HuH-7.5 (cell line): ENCODE results near the gene LOC128125822.
"Not testable (repeated sequence)": the region's sequence is repeated elsewhere in the genome, so short reads cannot be mapped to it uniquely, and the experiment has no call there.

Source experiments
- DNase-seq: peaks from one replicate; pipeline ENCODE4 v3.0.0; 2011; ENCODE audit warnings: low spot score

The LOC128125822 gene

DNA sequence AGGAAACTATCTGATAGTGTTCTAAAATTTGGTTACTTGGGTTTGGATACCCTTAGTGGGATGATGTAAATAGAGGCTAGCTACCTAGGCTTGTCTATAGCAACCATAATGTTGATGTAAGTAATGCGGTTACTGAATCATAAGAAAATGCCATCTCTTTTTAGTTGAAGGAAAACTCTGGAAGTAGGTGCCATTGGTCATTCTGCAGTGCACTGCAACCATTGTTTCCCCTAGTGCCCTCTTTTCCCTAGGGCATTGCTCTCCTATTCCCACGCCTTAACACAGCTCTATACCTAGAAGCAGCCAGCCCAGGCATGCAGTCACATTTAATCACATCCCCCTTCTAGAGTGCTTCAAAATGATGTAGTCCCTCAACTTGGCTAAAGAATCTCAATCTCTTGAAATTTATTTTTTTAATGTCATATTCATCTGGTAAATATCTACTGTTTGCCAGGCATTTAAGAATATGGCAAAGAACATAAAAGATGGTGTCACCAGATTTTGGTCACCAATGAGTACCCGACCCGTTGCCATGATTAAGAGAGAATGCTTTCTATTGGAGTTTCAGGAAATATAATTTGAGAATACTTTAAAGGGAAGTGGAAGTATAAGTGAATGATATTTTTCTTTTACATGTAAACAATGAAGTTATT lies 10.4 kb downstream of the LOC128125822 start:
- no peak for DNase-seq

DNA sequence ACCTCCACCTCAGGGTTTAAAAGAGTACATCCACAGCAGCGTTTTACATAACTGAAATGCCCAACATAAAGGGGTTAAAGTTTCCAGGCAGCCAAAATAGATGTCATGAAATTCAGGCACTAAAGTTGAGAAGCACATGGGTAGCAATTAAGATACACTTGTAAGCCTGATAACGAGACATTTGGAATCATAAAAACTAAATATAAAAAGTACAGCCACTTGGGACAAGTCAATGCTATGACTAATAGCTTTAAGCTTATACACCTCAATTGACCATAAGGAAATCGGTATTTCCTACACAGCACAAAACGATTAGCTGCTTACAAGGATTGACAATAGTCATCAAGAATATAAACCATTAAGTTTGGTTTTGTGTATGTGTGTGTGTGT lies 11.8 kb downstream of the LOC128125822 start:
- no peak for DNase-seq

DNA sequence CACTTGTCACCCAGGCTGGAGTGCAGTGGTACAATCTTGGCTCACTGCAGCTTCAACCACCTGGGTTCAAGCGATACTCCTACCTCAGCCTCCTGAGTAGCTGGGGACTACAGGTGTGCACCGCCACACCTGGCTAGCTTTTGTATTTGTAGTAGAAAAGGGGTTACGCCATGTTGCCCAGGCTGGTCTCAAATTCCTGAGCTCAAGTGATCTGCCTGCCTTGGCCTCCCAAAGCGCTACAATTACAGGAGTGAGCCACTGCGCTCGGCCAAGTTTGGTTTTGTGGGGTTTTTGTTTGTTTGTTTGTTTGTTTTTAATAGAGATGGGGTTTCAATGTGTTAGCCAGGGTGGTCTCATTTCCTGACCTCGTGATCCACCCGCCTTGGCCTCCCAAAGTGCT lies 12.3 kb downstream of the LOC128125822 start:
- DNase-seq: no peak

DNA sequence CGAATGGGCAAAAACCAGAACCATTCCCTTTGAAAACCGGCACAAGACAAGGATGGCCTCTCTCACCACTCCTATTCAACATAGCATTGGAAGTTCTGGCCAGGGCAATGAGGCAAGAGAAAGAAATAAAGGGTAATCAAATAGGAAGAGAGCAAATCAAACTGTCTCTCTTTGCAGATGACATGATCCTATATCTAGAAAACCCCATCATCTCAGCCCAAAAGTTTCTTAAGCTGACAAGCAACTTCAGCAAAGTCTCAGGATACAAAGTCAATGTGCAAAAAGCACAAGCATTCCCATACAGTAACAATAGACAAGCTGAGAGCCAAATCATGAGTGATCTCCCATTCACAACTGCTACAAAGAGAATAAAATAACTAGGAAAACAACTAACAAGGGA lies 13.4 kb downstream of the LOC128125822 start:
- DNase-seq: not testable (repeated sequence)

DNA sequence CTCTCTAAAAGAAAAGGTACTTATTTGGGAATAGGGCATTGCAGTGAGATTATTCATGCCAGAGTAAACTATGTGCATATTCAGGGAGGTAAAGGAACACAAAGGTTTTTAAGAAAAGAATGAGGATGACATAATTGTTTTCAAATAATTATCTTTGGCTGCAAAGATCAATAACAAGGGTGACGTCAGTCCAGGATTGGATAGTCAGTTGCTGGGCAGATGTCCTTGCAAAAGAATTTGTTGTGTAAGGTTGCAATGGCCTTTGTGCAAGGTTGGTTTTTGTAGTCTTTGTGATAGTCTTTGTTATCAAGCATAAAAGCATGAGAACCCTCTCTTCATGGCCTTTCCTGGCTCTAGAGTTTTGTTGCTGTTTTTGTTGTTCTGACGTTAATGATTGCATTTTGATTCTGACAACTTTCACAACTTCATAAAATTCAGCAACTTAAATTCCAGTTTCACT lies 17.7 kb downstream of the LOC128125822 start:
- no peak for DNase-seq

DNA sequence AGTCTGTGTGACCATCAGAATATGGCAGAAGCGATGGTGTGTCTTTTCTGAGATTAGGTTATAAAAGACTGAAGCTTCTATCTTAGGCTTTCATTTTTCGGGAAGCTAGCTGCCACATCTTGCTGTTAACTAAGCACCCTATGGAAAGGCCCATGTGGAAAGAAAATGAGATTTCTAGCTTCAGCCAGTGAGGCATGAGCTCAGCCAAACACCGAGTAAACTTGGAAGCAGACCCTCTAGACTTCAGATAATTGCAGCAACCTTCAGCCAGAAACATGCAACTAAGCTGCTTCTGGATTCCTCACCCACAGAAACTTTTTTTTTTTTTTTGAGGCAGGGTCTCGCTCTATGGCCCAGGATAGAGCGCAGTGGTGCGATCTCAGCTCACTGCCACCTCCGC lies 20.6 kb downstream of the LOC128125822 start:
- DNase-seq: no peak

DNA sequence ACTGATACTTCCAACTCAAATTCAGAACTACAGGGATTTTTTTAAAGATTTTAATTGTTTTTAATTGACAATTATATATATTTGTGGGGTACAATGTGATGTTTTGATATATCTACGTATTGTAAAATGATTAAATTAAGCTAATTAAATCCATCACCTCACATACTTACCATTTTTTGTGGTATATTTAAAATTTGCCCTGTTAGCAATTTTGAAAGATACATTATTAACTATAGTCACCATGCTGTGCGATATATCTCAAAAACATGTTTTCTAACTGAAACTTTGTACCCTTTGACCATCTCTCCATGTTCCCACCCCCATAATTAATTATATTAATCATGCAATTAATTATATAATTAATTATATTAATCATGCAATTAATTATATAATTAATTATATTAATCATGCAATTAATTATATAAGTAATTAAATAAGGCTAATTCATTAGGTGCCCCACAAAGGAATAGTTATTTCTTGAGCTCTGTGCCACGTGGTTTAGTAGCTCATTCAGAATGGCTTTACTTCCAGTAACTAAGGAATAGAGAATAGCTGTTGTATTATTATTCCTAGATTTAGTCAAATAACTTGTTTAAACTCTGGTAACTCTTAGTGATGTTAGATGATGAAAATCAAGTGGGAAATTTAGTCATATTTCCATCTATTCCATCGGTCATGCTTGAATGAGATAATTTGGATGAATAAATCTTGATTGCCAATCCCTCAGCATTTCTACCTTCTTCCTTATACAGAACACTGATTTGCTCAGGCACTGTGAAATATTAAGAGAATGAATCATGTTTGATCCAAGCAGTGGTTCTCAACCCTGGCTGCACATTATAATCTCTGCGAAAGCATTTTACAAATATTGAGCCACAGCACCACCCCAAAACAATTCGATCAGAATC lies 25.1 kb downstream of the LOC128125822 start:
- no peak for DNase-seq

DNA sequence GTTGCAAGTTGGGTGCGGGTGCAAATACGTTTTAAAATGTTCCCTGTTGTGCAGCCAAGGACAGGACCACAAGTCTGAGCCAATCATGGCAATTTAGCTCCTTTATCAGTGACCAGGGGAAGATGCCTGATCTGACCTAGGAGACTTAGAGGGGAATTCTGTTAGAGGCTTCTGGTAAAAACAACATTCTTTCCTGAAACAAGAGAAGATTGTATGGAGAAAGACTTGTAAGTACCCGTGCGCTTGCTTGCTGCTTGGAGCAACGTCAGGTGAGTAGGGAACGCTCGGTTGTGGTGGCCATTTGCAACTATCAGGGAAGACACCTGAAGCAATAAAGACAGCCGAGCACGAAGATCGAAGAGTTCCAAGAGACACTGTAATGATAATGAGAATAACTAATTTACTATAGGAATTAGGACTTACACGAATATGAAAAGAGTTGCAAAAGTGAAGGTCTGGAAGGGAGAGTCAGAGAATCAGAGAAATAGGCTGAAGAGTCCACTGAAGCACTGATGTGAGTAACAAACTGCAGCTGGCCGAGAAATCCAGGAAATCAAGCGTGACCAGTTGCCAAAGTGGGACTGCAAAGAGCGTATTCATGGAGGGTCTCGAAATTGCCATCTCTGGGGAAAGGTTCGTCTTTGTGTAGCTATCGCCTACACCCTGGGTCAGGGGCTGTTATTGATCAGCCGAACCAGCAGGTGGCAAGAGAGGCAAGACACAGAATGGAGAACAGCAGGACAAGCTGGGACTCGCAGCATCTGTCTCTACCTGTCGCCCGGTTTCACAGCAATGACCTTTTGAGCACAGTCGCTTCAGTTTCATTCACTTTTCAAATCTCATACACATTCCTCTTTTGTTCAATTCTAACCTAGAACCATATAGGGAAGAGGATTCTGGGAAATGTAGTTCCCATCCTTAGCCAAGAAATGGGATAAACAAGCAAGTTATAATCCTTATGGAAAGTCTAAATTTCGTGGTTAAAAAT lies 26.1 kb downstream of the LOC128125822 start:
- peak; percentile 49 for DNase-seq

DNA sequence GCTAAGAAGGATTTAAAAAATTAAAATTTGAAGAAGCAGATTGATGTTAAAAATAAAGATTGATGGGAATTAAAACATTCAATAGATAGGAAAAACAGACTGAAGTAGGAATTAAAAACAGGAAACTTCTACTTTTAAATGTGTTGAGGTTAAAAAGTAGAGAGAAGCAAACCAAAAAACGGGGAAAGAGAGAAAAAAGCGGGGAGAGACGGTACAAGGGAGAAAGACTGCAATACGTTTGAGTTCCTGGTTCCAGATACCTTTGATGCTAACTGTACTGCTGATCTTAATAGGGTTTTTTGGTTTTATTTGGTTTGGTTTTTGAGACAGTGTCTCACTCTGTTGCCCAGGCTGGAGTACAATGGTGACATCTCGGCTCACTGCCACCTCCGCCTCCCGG lies 27.0 kb downstream of the LOC128125822 start:
- DNase-seq: no peak

DNA sequence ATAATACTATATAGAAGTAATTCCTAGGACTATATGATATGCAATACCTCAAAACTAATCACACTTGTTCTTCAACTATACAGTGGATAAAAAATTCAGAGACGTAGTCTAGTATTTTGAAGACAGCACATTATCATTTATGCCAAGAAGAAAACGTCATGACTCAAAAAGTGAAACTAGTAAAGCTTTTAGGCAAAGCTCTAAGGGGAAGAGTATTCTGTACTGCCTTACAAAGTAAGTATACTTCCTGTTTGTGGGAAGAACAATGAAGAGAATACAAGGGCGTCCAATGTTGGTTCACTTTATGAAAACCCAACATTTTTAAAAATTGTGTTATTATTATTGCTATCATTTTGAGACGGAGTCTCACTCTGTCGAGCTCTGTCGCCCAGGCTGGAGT lies 27.9 kb downstream of the LOC128125822 start:
- DNase-seq: no peak

DNA sequence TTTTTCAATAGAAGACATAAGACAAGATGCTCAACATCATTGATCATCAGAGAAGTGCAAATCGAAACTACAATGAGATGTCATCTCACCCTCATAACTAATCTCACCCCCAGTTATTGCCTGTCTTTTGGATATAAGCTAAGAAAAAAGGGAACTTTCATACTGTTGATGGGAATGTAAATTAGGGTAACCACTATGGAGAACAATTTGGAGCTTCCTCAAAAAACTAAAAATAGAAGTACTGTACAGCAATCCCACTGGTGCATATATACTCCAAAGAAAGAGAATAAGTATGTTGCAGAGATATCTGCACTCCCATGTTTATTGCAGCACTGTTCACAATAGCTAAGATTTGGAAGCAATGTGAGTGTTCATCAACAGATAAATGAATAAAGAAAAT lies 37.0 kb downstream of the LOC128125822 start:
- no peak for DNase-seq

DNA sequence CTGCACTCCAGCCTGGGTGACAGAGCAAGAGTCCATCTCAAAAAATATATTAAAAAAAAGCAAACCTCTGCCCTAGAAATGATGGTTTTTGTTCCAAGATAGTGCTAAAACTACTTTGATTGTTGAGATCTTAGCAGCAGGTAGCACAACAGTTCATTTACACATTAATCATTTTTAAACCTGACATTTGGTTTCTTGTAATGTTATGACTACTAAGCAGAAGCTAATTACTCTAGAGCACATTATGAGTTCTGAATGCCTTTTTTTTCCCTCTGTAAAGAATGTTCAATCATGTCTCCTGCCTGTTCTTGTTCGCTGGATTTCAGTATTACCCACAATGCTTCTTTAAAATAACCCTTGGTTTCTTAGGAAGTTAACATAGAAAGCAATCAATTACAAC lies 38.7 kb downstream of the LOC128125822 start:
- no peak for DNase-seq

DNA sequence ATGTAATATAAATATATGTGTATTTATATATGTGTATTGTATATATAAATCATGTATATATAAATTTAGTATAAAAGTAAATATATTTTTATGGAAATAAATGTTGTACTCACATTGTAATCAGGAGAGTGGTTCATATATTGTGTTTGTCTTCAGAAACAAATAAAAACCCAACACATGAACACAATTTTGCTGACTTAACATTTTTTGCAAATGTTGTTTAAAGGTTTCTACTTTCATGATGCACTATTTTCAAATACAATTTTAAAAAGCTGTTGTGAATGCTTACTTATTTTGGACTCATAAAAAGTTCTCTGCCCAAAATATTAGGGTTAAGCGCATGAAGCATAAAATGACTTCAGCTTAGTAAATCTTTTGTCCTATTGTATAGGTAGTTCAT lies 39.3 kb downstream of the LOC128125822 start:
- no peak for DNase-seq

DNA sequence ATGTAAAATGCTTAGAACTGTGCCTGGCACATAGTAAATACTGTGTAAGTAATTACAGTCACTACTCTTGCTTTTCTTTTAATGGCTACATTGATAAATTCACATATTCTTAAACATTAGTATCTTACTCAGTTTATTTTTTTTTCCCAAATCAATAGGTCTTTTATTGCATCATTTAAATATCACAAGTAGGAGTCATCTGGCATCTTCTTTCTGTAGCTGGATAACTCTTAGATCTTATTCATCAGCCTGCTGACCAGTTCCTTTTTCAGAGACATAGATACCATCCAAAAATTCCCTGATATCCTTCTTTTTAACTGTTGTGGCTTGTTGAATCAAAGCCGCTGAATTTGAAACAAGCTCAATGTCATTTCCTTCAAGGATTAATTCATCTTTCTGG lies 43.3 kb downstream of the LOC128125822 start:
- no peak for DNase-seq
